ENCODE measurements around the gene LRRC37A3.
"Not testable (repeated sequence)": the region's sequence is repeated elsewhere in the genome, so short reads cannot be mapped to it uniquely, and the experiment has no call there.

LRRC37A3 gene

GRCh38 chr17:64927444-64927843, 8.2 kb upstream of the LRRC37A3 start:
- not testable (repeated sequence) for FAIRE-seq; DNase-seq (ENCODE audit: low spot score)

GRCh38 chr17:64926430-64926829, 7.2 kb upstream of the LRRC37A3 start:
- not testable (repeated sequence) for FAIRE-seq; DNase-seq (ENCODE audit: low spot score)

DNA sequence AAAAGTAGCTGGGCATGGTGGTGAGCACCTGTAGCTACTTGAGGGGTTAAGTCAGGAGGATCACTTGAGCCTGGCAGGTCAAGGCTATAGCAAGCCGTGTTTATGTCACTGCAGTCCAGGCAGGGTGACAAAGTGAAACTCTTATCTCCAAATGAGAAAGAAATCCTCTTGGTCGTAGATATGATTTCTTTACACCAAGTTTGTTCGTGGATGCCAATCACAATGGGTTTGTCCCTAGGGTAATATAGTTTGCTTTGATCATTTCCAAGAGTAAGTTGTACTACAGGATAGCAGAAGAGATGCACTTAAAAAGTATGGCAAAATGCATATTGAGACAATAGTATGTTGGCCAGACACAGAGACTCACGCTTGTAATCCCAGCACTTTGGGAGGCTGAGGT, 6.0 kb upstream of the LRRC37A3 start:
- DNase-seq (ENCODE audit: low spot score); FAIRE-seq: not testable (repeated sequence)

- DNase-seq (ENCODE audit: low spot score); FAIRE-seq: not testable (repeated sequence)
Observed at GRCh38 chr17:64923051-64923568, 3.8 kb upstream of the LRRC37A3 start.

DNA sequence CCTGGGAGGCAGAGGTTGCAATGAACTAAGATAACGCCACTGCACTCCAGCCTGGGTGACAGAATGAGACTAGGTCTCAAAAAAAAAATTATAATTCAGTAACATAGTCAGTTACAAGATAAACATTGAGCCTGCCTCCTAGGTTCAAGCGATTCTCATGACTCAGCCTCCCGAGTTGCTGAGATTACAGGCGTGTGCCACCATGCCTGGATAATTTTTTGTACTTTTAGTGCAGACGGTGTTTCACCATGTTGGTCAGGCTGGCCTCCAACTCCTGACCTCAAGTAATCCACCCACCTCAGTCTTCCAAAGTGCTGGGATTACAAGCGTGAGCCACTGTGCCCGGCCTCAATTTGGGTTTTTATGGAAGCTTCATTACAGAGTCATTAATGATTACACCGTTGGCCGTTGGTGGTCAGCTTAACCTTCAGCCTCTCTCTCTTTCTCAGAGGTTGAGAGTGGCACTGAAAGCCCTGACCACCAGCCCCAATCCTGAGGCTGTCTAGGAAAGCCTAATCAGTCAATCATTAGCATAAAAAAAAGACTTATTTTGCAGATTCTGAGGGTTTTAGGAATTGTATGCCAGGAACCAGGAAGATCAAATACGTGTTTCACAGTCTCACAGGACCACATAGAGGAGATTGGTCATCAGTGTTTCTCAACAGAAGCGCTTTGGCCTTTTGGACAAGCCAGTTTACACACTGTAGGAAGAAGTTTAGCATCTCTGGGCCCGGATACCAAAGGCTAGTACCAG, 1.3 kb upstream of the LRRC37A3 start:
- FAIRE-seq (no peak), DNase-seq (ENCODE audit: low spot score) (no peak)

DNA sequence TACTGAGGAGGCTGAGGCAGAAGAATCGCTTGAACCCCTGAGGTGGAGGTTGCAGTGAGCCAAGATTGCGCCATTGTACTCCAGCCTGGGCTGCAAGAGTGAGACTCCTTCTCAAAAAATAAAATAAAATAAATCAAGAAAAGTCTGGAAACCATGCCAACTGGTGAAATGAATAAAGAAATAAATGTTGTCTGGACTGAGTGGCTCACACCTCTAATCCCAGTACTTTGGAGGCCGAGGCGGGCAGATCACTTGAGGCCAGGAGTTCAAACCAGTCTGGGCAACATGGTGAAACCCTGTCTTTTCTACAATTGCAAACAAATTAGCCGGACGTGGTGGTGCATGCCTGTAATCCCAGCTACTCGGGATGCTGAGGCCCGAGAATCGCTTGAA, 744 bp upstream of the LRRC37A3 start:
- DNase-seq (ENCODE audit: low spot score), result no peak

DNA sequence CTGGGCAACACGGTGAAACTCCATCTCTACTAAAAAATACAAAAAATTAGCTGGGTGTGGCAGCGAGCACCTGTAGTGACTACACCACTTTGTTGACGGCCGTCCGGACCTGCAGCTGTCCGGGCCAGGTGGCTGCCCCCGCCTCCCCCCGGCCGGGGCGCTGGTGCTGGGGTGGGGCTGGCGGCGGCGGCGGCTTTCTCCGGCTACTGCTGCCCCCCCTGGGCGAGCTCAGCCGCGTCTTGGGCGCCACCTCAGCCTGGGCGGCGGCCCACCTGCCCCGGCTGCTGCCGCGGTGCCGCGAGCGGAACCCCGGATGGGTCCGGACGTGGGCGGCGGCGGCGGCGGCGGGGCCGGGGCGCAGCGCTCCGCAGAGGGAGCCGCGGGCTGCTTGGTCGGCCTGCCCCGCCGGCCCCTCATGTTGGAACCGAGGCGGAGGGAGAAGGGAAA, 413 bp downstream of the LRRC37A3 start:
- FAIRE-seq, result not testable (repeated sequence)
- DNase-seq (ENCODE audit: low spot score), result peak; percentile 56

More for the DNA sequence above, 744 bp upstream of the LRRC37A3 start:
- no peak for FAIRE-seq

GRCh38 chr17:64917540-64917939, 1.7 kb downstream of the LRRC37A3 start:
- DNase-seq (ENCODE audit: low spot score); FAIRE-seq: not testable (repeated sequence)

GRCh38 chr17:64915244-64915643, 4.0 kb downstream of the LRRC37A3 start:
- not testable (repeated sequence) for FAIRE-seq

DNA sequence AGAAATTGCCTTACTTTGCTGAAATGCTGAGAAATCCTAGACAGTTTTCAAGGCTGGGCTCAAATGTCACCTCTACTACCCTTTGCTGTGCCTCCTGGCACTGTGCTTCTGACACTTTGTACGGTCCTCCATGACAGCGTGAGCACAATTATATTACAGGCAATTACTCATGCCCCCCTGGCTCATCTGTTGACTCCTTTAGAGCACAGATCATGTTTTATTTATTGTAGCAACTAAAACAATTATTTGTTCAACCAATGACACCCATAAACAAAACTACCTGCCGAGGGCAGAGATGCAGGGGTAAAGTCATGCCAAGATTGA, 9.1 kb downstream of the LRRC37A3 start:
- FAIRE-seq; DNase-seq (ENCODE audit: low spot score): not testable (repeated sequence)

More at GRCh38 chr17:64915244-64915643, 4.0 kb downstream of the LRRC37A3 start:
- DNase-seq (ENCODE audit: low spot score), result not testable (repeated sequence)

DNA sequence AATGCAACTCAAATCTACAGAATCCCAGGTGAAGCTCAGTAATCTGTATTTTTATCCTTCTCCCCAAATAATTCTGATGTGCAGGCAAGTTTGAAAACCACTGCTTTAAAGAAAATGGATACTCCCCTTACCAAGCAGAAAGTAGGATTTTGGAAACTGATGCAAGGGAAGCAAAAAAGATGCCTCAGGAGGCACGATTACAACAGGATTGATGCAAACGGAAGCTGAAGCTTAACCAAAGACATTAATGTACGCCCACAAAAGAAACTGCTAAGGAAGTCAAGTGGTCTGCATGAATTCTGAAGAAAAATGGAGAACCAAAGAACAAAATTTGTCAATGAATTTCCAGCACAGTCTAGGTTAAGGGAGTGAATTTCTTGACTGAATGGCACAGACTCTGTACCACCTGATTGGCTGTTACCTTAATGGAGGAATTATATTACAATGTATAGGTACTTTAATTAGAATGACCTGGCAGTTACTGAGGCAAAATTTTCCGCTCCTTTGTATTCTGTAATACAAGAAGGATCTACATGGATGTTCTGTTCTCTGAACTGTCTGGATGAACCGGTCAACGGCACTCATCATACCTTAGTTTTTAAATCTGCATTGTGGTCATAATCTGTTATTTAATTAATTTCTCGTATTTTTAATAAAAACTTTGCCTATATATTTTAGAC, 9.6 kb downstream of the LRRC37A3 start:
- not testable (repeated sequence) for FAIRE-seq

DNA sequence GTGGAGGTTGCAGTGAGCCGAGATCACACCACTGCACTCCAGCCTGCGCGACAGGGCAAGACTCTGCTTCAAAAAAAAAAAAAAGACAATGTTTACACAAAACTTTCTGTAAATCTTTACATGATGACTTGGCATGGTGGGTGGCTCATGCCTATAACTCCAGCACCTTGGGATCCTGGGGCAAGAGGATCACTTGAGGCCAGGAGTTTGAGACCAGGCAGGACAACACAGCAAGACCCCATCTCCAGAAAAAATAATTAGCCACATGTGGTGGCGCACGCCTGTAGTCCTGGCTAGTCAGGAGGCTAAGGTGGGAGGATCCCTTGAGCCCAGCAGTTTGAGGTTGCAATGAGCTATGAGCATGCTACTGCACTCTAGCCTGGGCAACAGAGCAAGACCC, 15.2 kb downstream of the LRRC37A3 start:
- DNase-seq (ENCODE audit: low spot score); FAIRE-seq: not testable (repeated sequence)

More for the DNA sequence above, 9.6 kb downstream of the LRRC37A3 start:
- DNase-seq (ENCODE audit: low spot score), result not testable (repeated sequence)

DNA sequence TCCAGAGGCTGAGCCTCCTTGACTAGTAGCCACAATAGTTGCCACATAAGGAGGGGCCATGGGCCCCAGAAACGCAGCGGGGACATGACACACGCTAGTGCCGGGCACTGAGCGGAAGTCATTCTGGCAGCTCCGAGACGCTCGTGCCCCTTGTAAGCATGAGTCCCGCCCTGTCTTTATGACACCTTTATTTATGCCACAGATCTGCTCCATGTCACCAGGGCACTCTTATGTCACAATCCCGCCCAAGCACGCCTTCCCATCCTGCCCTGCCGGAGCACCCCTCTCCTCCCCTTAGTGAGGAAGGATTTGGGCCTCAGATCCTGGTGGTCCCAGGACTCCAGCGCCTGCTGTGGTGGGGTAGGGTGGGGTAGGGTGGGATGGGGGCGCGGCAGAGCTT, 22.1 kb downstream of the LRRC37A3 start:
- DNase-seq (ENCODE audit: low spot score); FAIRE-seq: not testable (repeated sequence)

- FAIRE-seq; DNase-seq (ENCODE audit: low spot score): not testable (repeated sequence)
Observed at GRCh38 chr17:64874210-64874609, 45.1 kb downstream of the LRRC37A3 start.

GRCh38 chr17:64847504-64848466, 71.5 kb downstream of the LRRC37A3 start:
- not testable (repeated sequence) for FAIRE-seq
- DNase-seq (ENCODE audit: low spot score), result peak; percentile 46

GRCh38 chr17:64846892-64847291, 72.4 kb downstream of the LRRC37A3 start:
- DNase-seq (ENCODE audit: low spot score); FAIRE-seq: not testable (repeated sequence)

DNA sequence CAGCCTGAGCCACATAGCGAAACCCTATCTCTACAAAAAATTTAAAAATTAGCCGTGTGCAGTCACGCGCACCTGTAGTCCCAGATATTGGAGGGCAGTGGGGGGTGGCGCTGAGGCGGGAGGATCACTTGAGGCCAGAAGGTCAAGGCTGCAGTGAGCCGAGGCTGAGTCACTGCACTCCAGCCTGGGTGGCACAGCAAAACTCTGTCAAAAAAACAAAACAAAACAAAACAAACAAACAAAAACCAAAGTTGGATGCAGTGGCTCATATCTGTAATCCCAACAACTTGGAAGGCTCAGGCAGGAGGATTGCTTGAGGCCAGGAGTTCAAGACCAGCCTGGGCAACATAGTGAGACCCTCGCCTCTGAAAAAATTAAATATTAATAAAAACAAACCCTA, 75.4 kb downstream of the LRRC37A3 start:
- not testable (repeated sequence) for FAIRE-seq; DNase-seq (ENCODE audit: low spot score)

GRCh38 chr17:64842900-64843299, 76.4 kb downstream of the LRRC37A3 start:
- DNase-seq (ENCODE audit: low spot score); FAIRE-seq: not testable (repeated sequence)

DNA sequence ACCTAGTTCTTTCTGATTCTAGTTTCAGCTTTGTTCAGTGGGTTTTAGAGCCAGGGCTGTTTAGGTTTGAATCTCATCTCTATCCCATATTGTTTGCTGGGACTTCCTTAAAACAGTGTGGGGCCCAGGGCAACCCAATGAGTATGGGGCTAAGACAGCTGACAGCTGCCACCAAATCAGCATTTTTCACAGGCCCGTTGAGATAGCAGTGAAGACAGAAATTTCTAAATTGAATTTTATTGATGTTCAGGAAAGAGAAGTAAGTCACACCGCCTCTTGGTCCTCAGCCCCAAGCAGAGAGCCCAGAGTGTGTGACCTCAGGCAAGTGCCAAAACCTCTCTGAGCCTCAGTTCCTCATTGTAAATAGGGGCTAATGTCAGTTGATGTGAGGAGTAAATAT, 78.3 kb downstream of the LRRC37A3 start:
- not testable (repeated sequence) for DNase-seq (ENCODE audit: low spot score); FAIRE-seq

- not testable (repeated sequence) for DNase-seq (ENCODE audit: low spot score); FAIRE-seq
Observed at GRCh38 chr17:64838513-64838912, 80.8 kb downstream of the LRRC37A3 start.
